ENCODE results near the gene ADO.

ADO gene

GRCh38 chr10:62810156-62810902 is 5.8 kb downstream of the ADO start:
- no peak for DNase-seq (ENCODE audit: extremely low read depth, low read depth)
- TF ChIP-seq CTCF (IDR thresholded peaks at IDR 0.05; ENCODE audit: low read depth, low read length): no peak

- no peak for TF ChIP-seq CTCF (IDR thresholded peaks at IDR 0.05; ENCODE audit: low read depth, low read length)
- DNase-seq (ENCODE audit: extremely low read depth, low read depth): no peak
Observed at GRCh38 chr10:62811159-62811875, 6.8 kb downstream of the ADO start.

GRCh38 chr10:62812672-62813439 is 8.3 kb downstream of the ADO start:
- DNase-seq (ENCODE audit: extremely low read depth, low read depth): no peak
- TF ChIP-seq CTCF (IDR thresholded peaks at IDR 0.05; ENCODE audit: low read depth, low read length): no peak

GRCh38 chr10:62813453-62813852 is 8.9 kb downstream of the ADO start:
- no peak for DNase-seq (ENCODE audit: extremely low read depth, low read depth)
- TF ChIP-seq CTCF (IDR thresholded peaks at IDR 0.05; ENCODE audit: low read depth, low read length): no peak

- no peak for DNase-seq (ENCODE audit: extremely low read depth, low read depth)
- TF ChIP-seq CTCF (IDR thresholded peaks at IDR 0.05; ENCODE audit: low read depth, low read length): no peak
Observed at GRCh38 chr10:62813981-62814380, 9.5 kb downstream of the ADO start.

- TF ChIP-seq CTCF (IDR thresholded peaks at IDR 0.05; ENCODE audit: low read depth, low read length): no peak
- DNase-seq (ENCODE audit: extremely low read depth, low read depth): no peak
Observed at GRCh38 chr10:62814756-62815380, 10.3 kb downstream of the ADO start.

Measured in AG09319 (cell line).